Measurements from ENCODE around the gene THADA.

The THADA gene

GRCh38 chr2:43605851-43606250 is 10.0 kb upstream of the THADA start:
- TF ChIP-seq REST (IDR thresholded peaks at IDR 0.05; ENCODE audit: insufficient read depth in 1 of 2, low read depth in 2 of 2, low read length in 2 of 2) (no peak), SIN3A (IDR thresholded peaks at IDR 0.05; ENCODE audit: borderline replicate concordance, insufficient read depth, low read length) (no peak), FOXP2 (optimal IDR thresholded peaks at IDR 0.05; ENCODE audit: borderline replicate concordance, extremely low read depth, extremely low read length, insufficient read depth) (no peak), TAF1 (IDR thresholded peaks at IDR 0.05; ENCODE audit: borderline replicate concordance, insufficient read depth, low read length) (no peak), POLR2AphosphoS5 (IDR thresholded peaks at IDR 0.05; ENCODE audit: low read depth, low read length) (no peak)

- TF ChIP-seq TAF1 (IDR thresholded peaks at IDR 0.05; ENCODE audit: borderline replicate concordance, insufficient read depth, low read length) (no peak), SIN3A (IDR thresholded peaks at IDR 0.05; ENCODE audit: borderline replicate concordance, insufficient read depth, low read length) (no peak), POLR2AphosphoS5 (IDR thresholded peaks at IDR 0.05; ENCODE audit: low read depth, low read length) (no peak), FOXP2 (optimal IDR thresholded peaks at IDR 0.05; ENCODE audit: borderline replicate concordance, extremely low read depth, extremely low read length, insufficient read depth) (no peak), REST (IDR thresholded peaks at IDR 0.05; ENCODE audit: insufficient read depth in 1 of 2, low read depth in 2 of 2, low read length in 2 of 2) (no peak)
Measured at GRCh38 chr2:43605079-43605655, 9.3 kb upstream of the THADA start.

- TF ChIP-seq TAF1 (IDR thresholded peaks at IDR 0.05; ENCODE audit: borderline replicate concordance, insufficient read depth, low read length) (no peak), POLR2AphosphoS5 (IDR thresholded peaks at IDR 0.05; ENCODE audit: low read depth, low read length) (no peak), SIN3A (IDR thresholded peaks at IDR 0.05; ENCODE audit: borderline replicate concordance, insufficient read depth, low read length) (no peak), FOXP2 (optimal IDR thresholded peaks at IDR 0.05; ENCODE audit: borderline replicate concordance, extremely low read depth, extremely low read length, insufficient read depth) (no peak), REST (IDR thresholded peaks at IDR 0.05; ENCODE audit: insufficient read depth in 1 of 2, low read depth in 2 of 2, low read length in 2 of 2) (no peak)
Measured at GRCh38 chr2:43604674-43605073, 8.8 kb upstream of the THADA start.

- TF ChIP-seq POLR2AphosphoS5 (IDR thresholded peaks at IDR 0.05; ENCODE audit: low read depth, low read length) (no peak), TAF1 (IDR thresholded peaks at IDR 0.05; ENCODE audit: borderline replicate concordance, insufficient read depth, low read length) (no peak), SIN3A (IDR thresholded peaks at IDR 0.05; ENCODE audit: borderline replicate concordance, insufficient read depth, low read length) (no peak), FOXP2 (optimal IDR thresholded peaks at IDR 0.05; ENCODE audit: borderline replicate concordance, extremely low read depth, extremely low read length, insufficient read depth) (no peak), REST (IDR thresholded peaks at IDR 0.05; ENCODE audit: insufficient read depth in 1 of 2, low read depth in 2 of 2, low read length in 2 of 2) (no peak)
Measured at GRCh38 chr2:43594875-43595274, 963 bp downstream of the THADA start.
